Duodenal mucosa (tissue), 2 donors: Measurements from ENCODE around the gene SUN2.

Source experiments
- H3K27ac ChIP-seq: one replicate; pipeline ENCODE4 v1.7.0; 2013; ENCODE audit warnings: low read depth, low read length
- H3K27me3 ChIP-seq, 2 donors: one replicate each; pipeline ENCODE4 v1.7.0; 2013; ENCODE audit warnings: low read length in 2 of 2, control low read depth in 1 of 2; ENCODE audit not compliant: insufficient read depth in 2 of 2, control insufficient read depth in 1 of 2
- H3K36me3 ChIP-seq, 2 donors: one replicate each; pipeline ENCODE4 v1.7.0; 2013; ENCODE audit warnings: low read length in 2 of 2, control low read depth in 1 of 2; ENCODE audit not compliant: insufficient read depth in 2 of 2, control insufficient read depth in 1 of 2
- H3K4me1 ChIP-seq, 2 donors: one replicate each; pipeline ENCODE4 v1.7.0; 2013; ENCODE audit warnings: low read length in 2 of 2, control low read depth in 1 of 2; ENCODE audit not compliant: insufficient read depth in 2 of 2, control insufficient read depth in 1 of 2
- H3K4me3 ChIP-seq, 2 donors: one replicate each; pipeline ENCODE4 v1.7.0; 2013; ENCODE audit warnings: low read length in 2 of 2, low read depth in 1 of 2
- H3K9ac ChIP-seq, 2 donors: one replicate each; pipeline ENCODE4 v1.7.0; 2013; ENCODE audit warnings: low read length in 2 of 2, low read depth in 1 of 2
- H3K9me3 ChIP-seq, 2 donors: one replicate each; pipeline ENCODE4 v1.7.0; 2013; ENCODE audit warnings: low read length in 2 of 2, control low read depth in 1 of 2; ENCODE audit not compliant: control insufficient read depth in 1 of 2

Gene SUN2

DNA sequence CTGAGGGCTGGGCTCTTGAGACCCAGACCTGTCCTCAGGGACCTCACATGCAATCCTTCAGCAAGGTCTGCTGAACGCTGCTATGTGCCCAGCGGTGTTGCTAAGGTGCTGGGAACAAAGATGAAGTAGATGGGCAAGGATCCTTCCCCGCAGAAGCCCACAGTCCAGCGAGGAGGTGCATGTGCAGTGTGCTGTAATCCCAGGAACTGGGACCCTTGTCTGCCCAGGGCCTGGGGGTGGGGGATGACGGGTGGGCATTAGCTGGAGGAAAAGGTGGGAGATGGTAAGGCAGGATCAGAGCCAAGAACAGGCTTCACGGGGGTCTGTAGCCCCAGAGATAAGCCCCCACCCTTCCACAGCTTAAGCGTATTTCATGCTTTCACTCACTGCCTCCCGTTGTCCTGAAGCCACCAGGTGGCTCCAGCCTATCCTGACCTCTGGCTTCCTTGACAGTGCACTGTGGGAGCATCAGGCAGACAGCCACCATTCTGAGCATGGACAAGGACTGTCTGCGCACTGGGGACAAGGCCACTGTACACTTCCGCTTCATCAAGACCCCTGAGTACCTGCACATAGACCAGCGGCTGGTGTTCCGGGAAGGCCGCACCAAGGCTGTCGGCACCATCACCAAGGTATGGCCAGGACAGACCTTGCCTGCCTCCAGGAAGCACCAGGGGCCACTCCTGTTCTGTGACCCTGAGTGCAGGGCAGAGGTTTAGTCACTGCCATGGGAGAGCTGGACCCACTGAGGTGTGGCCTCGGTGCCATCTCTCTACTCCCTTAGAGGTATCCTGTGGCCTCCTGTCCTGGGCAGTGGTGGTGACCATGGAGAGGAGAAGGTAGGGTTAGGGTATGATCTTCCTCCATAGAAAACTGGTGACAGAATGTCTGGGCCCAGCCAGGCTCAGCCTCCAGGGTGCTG, 28.0 kb downstream of the SUN2 start:
- Histone ChIP-seq H3K4me1 (peaks cover 0 to under 1% of the 10 kb centered on the region in 2 donors), H3K27me3 (no peaks in the 10 kb centered on the region), H3K9ac (no peak overlapping the region), H3K9me3 (no peaks in the 10 kb centered on the region), H3K4me3 (no peak overlapping the region), H3K27ac (no peak overlapping the region), H3K36me3 (peaks cover 84 to 97% of the 10 kb centered on the region in 2 donors)

DNA sequence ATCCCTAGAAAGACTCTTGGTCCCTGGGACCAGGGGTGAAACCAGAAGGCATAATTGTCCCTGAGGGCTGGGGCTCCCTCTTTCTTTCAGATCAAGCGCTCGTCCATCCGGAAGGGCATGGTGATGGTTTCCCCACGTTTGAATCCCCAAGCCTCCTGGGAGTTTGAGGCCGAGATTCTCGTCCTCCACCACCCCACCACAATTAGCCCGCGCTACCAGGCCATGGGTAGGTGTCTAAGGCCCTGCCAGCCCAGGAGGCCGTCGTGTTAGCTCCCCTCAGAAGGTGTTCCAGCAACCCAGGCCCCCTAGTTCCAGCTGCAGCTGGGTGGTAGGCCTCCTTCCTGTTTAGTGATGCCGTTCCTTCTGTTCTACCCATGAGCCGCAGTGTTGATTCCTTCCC, 28.7 kb downstream of the SUN2 start:
- Histone ChIP-seq H3K27me3 (no peaks in the 10 kb centered on the region), H3K27ac (no peak overlapping the region), H3K9me3 (no peaks in the 10 kb centered on the region), H3K4me3 (no peak overlapping the region), H3K36me3 (peaks cover 88 to 100% of the 10 kb centered on the region in 2 donors), H3K9ac (no peak overlapping the region), H3K4me1 (no peaks in the 10 kb centered on the region)

DNA sequence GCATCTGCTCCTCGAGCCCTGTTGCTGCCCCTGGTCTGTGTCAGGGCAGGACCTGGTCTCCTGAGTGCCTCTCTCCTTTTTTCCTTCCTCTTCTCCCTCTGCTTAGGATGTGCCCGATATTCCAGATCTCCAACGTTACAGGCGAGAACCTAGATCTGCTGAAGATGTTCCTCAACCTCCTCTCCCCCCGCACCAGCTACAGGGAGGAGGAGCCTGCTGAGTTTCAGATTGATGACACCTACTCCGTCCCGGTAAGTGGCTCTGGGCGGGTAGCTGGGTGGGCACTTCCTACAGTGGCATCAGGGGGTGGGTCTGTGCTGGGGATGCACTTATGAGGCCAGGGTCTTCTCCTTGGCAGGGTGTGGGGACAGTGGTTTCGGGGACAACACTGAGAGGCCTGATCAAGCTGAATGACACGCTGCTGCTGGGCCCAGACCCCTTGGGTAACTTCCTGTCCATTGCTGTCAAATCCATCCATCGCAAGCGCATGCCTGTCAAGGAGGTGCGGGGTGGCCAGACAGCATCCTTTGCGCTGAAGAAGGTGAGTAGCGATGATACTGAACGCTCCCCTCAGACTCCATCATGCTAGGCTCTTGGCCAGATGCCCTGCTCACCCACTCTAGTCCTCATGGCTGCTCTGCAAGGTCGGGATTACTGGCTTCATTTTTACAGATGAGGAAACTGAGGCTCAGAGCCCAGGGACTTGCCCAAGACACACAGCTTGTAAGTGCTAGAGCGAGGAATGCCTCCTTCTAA, 29.7 kb downstream of the SUN2 start:
- no peaks in the 10 kb centered on the region for H3K9me3 ChIP-seq
- H3K4me1 ChIP-seq = no peaks in the 10 kb centered on the region
- no peak overlapping the region for H3K9ac ChIP-seq
- H3K4me3 ChIP-seq = no peak overlapping the region
- H3K27ac ChIP-seq = no peak overlapping the region
- H3K36me3 ChIP-seq = peaks cover 83 to 100% of the 10 kb centered on the region in 2 donors
- H3K27me3 ChIP-seq = no peaks in the 10 kb centered on the region

DNA sequence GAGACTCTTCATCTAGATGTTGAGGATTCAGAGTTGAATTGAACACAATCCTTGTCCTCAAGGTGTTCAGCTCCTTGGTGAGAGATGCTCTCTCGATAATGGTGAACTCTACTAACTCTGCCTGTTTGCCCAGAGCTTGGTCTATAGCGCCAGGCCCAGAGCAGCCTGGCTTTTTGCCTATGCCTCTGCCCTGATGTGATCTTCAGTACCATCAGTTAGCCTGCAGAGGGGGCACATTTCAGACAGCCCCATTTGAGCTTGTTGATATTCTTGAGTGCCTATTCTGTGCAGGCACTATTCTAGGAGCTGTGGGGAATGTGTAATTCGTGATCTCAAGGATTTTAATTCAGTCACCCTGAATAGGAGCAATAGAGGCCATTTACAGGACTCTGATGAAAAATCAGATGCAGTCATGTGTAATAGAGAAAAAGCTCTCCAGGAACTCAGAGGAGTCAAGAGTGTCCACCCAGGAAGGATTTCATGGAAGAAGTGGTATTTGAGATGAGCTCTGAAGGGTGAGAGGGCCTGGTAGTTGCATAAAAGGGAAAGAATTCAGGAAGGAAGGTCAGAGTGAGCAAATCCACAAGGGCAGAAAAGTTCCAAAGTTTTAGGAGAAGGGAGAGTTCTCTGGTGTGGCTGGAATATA, 30.7 kb downstream of the SUN2 start:
- Histone ChIP-seq H3K36me3 (peaks cover 76 to 96% of the 10 kb centered on the region in 2 donors), H3K4me1 (no peaks in the 10 kb centered on the region), H3K9ac (no peak overlapping the region), H3K9me3 (no peaks in the 10 kb centered on the region), H3K27me3 (no peaks in the 10 kb centered on the region), H3K27ac (no peak overlapping the region), H3K4me3 (no peak overlapping the region)

GRCh38 chr22:38724176-38724575, 31.6 kb downstream of the SUN2 start:
- H3K9me3 ChIP-seq = no peaks in the 10 kb centered on the region

DNA sequence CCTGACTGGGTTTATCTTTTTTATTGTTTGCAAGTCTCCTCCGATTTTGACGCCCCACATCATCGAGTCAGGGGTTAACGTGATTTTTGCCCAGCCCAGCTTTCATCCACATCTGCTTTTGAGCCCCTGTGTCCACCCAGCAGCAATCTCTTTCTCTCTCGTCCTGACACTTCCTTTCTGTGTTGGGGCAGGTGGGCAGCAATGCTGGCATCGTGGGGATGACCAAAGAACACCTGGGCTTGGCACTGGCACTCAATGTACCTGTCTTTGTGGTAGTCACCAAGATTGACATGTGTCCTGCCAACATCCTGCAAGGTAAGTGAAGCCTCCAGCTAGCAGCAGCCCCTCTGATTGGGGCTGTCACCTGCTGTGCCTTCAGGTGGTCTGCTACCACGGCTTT, 34.2 kb downstream of the SUN2 start:
- peaks cover 51 to 80% of the 10 kb centered on the region in 2 donors for H3K36me3 ChIP-seq

More at GRCh38 chr22:38724176-38724575, 31.6 kb downstream of the SUN2 start:
- Histone ChIP-seq H3K27me3 (no peaks in the 10 kb centered on the region), H3K9ac (no peak overlapping the region), H3K27ac (no peak overlapping the region), H3K36me3 (peaks cover 67 to 90% of the 10 kb centered on the region in 2 donors), H3K4me1 (no peaks in the 10 kb centered on the region), H3K4me3 (no peak overlapping the region)

DNA sequence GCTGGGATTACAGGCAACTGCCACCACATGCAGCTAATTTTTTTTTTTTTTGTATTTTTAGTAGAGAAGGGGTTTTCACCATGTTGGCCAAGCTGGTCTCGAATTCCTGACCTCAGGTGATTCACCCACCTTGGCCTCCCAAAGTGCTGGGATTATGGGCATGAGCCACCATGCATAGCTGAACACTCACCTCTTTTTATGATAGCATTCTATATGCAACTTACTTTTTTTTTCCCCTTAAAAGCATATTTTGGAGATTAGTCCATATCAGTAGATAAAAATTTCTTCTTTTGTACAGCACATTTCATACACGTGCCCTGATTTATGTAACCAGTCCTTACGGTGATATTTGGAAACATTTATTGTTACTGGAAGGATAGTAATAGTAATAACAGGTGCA, 35.4 kb downstream of the SUN2 start:
- H3K36me3 ChIP-seq = peaks cover 42 to 80% of the 10 kb centered on the region in 2 donors
- H3K4me3 ChIP-seq = no peak overlapping the region
- H3K27ac ChIP-seq = no peak overlapping the region
- peaks cover 5 to 6% of the 10 kb centered on the region in 2 donors for H3K4me1 ChIP-seq
- H3K27me3 ChIP-seq = no peaks in the 10 kb centered on the region
- H3K9ac ChIP-seq = no peak overlapping the region
- H3K9me3 ChIP-seq = no peaks in the 10 kb centered on the region

More for the DNA sequence above, 34.2 kb downstream of the SUN2 start:
- Histone ChIP-seq H3K9me3 (no peaks in the 10 kb centered on the region), H3K9ac (no peak overlapping the region), H3K4me3 (no peak overlapping the region), H3K27ac (no peak overlapping the region), H3K4me1 (peaks cover 5% of the 10 kb centered on the region in 2 donors), H3K27me3 (no peaks in the 10 kb centered on the region)

DNA sequence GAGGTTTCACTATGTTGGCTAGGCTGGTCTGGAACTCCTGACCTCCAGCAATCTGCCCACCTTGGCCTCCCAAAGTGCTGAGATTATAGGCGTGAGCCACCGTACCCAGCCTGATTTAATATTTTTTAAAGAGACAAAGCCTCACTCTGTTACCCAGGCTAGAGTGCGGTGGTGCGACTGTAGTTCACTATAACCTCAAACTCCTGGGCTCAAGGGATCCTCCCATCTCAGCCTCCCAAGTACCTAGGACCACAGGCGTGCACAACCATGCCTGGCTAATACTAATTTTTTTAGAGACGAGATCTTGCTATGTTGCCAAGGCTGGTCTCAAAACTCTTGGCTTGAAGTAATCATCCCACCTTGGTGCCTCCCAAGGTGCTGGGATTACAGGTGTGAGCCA, 36.6 kb downstream of the SUN2 start:
- no peaks in the 10 kb centered on the region for H3K27me3 ChIP-seq
- H3K4me1 ChIP-seq = peaks cover 5 to 9% of the 10 kb centered on the region in 2 donors
- no peaks in the 10 kb centered on the region for H3K9me3 ChIP-seq
- no peak overlapping the region for H3K4me3 ChIP-seq
- H3K9ac ChIP-seq = no peak overlapping the region
- H3K36me3 ChIP-seq = peaks cover 31 to 73% of the 10 kb centered on the region in 2 donors
- no peak overlapping the region for H3K27ac ChIP-seq

- Histone ChIP-seq H3K9ac (no peak overlapping the region), H3K4me1 (peaks cover 9% of the 10 kb centered on the region in 2 donors), H3K9me3 (no peaks in the 10 kb centered on the region), H3K4me3 (no peak overlapping the region), H3K27ac (no peak overlapping the region), H3K27me3 (no peaks in the 10 kb centered on the region), H3K36me3 (peaks cover 23 to 65% of the 10 kb centered on the region in 2 donors)
These were observed 37.4 kb downstream of the SUN2 start for GRCh38 chr22:38718414-38718813.

DNA sequence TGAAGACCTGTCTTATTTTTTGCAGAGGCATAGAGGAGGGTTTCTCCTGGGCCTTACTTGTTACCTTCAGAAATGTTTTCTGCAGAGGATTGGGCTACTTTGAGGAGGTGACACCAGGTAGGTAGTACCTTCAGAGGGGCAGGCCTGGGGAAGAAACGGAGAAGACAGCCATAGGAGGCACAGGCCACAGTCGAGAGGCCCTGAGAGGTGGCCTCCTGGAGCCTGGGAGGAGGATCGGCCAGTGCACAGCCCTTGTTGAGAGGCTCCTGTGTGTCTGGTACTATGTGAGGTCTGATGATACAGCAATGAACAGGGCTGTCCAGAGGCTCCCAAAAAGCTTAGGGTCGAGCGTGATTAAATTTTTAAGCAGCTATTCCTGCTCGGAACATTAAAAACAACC, 38.6 kb downstream of the SUN2 start:
- no peak overlapping the region for H3K27ac ChIP-seq

More for the DNA sequence above, 38.6 kb downstream of the SUN2 start:
- Histone ChIP-seq H3K36me3 (peaks cover 13 to 60% of the 10 kb centered on the region in 2 donors), H3K9me3 (no peaks in the 10 kb centered on the region), H3K27me3 (no peaks in the 10 kb centered on the region), H3K9ac (no peak overlapping the region), H3K4me3 (no peak overlapping the region), H3K4me1 (peaks cover 9 to 10% of the 10 kb centered on the region in 2 donors)
